AG08395 (cell line): ENCODE measurements around the gene KRTAP10-4.
"Not testable (repeated sequence)": the region's sequence is repeated elsewhere in the genome, so short reads cannot be mapped to it uniquely, and the experiment has no call there.

Experiments used
- DNase-seq: peaks from one replicate; pipeline ENCODE4 v3.0.0; 2012; ENCODE audit warnings: mixed read lengths, low spot score

KRTAP10-4 gene

GRCh38 chr21:44573630-44574456 lies at the start of gene KRTAP10-4:
Gene KRTAP10-4, plus strand, starts transcription at chr21:44573729. Its CDS starts 30 bp downstream, at chr21:44573759.
- not testable (repeated sequence) for DNase-seq

- DNase-seq, result no peak
These were observed 48.8 kb upstream of the KRTAP10-4 start for GRCh38 chr21:44524414-44525371.

- DNase-seq, result no peak
These were observed 48.0 kb upstream of the KRTAP10-4 start for GRCh38 chr21:44525391-44526095.

- DNase-seq, result no peak
These were observed 47.2 kb upstream of the KRTAP10-4 start for GRCh38 chr21:44526096-44526997.

- DNase-seq, result no peak
These were observed 46.2 kb upstream of the KRTAP10-4 start for GRCh38 chr21:44527156-44527982.

- no peak for DNase-seq
These were observed 45.4 kb upstream of the KRTAP10-4 start for GRCh38 chr21:44527983-44528633.

- DNase-seq, result no peak
These were observed 44.9 kb upstream of the KRTAP10-4 start for GRCh38 chr21:44528634-44528995.

GRCh38 chr21:44529011-44529421 lies 44.5 kb upstream of the KRTAP10-4 start:
- no peak for DNase-seq

- no peak for DNase-seq
These were observed 43.9 kb upstream of the KRTAP10-4 start for GRCh38 chr21:44529503-44530125.

- DNase-seq, result no peak
These were observed 43.2 kb upstream of the KRTAP10-4 start for GRCh38 chr21:44530221-44530902.

GRCh38 chr21:44530903-44531605 lies 42.5 kb upstream of the KRTAP10-4 start:
- no peak for DNase-seq

GRCh38 chr21:44531606-44532564 lies 41.6 kb upstream of the KRTAP10-4 start:
- no peak for DNase-seq

- DNase-seq, result no peak
These were observed 40.8 kb upstream of the KRTAP10-4 start for GRCh38 chr21:44532712-44533111.

- DNase-seq, result no peak
These were observed 40.2 kb upstream of the KRTAP10-4 start for GRCh38 chr21:44533121-44533890.

- DNase-seq, result no peak
These were observed 39.5 kb upstream of the KRTAP10-4 start for GRCh38 chr21:44533891-44534627.
